Stimulated activated CD4-positive, alpha-beta T cell treated with anti-CD3 and anti-CD28 coated beads, Interleukin-4, amount 100 ng/mL, for 48 hours (primary cell): ENCODE data around the gene LTF.

Source experiments
- DNase-seq, 2 donors: peaks; one replicate each; pipeline ENCODE4 v3.0.0-alpha.2; 2020; ENCODE audit warnings: low read depth in 2 of 2

LTF gene

DNA sequence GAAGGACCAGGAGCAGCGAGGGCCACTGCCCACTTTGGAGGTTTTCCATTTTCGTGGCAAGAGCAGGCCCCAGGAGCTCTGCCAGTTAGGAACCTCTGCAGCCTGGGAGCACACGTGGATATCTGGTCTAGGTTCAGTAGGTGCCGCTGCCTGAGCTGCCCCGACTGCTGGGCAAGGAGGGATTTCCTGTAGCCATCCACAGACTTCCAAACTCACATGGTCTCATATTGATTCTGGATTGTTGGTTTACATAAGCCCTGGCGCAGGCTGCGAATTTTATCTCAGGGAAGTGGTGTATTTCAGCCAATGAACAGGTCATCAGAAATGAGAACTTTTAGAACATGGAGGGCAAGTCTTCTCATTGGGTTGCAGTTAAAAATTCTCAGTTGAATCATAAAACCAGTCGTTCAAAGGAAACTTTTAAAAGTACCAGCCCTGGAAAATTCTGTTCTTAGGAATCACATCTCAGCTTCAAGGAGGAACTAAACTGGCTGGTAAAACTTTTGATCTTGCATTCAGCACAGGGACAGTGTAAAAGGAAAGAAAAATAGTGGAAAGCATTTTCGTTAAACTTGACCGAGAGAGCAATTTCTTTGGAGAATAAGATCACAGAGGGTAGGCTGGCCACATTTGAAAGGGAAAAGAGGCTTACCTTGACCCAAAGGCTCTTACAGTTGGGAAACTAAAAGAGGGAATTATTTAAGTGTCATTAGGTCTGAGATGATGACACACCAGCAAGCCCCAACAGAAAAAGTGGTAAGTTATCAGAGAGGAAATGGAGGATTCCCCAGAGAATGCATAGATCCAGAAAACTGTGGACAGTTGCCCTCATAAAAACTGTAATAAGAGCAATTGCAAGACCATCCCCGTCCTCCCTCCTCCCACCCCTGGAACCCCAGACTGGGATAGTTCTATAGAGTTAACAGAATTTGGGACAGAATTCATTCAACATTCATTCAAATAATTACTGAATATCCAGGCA is 26.7 kb upstream of the LTF start:
- DNase-seq = no peak

- DNase-seq = no peak
Observed at GRCh38 chr3:46490338-46491084, 25.8 kb upstream of the LTF start.

GRCh38 chr3:46489875-46490274 is 25.2 kb upstream of the LTF start:
- no peak for DNase-seq

- no peak for DNase-seq
Observed at GRCh38 chr3:46489381-46489780, 24.7 kb upstream of the LTF start.

DNA sequence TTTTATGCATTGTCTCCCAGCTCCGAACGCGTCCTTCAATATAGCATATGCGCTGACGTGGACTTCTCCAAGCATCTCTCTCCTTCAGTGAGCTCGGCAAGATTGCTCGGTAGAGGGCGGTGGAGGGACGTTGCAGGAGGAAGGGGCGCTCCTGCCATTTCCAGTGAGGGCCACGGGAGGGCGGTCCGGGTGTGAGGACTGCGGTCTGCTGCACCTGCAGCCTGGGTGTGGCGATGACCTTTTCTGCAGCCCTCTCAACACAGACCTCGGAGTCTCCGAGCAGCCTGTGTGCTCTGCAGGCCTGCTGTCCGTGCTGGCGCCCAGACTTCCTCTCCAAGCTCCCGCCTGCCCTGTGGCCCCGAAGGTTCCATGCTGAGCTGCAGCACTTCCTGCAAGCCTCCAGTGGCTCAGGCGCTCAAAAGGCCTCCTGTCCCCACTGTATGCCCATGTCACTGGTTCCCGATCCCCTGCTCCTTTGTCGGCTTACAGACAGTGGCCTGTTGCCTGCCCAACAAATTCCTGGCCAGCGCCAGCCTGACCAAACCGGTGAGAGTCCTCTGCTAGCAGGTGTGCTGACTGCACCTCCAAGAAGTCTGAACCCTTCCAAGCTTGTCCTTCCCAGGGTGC is 24.1 kb upstream of the LTF start:
- DNase-seq = peak; percentile 93

- no peak for DNase-seq
Observed at GRCh38 chr3:46485779-46486175, 21.1 kb upstream of the LTF start.

GRCh38 chr3:46484911-46485778 is 20.4 kb upstream of the LTF start:
- no peak for DNase-seq

DNA sequence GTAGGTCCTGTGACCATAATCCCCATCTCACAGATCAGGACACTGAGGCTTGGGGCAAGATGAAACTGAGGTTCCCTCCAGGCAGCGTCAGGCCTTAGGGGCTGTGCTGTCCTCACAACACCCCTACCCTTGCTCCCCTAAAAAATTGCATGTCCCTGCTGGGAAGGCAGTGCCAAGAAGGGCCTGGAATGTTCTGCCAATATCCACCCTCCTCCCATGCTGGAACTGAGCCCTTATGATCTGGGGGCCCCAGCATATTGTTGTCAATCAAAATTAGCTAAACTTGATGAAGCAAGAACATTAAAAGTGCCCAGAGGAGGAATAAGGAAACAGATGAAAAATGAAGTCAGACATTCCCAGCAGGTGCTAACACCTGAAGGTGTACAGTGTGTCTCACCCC is 19.7 kb upstream of the LTF start:
- no peak for DNase-seq

- DNase-seq = no peak
Observed at GRCh38 chr3:46483825-46484224, 19.1 kb upstream of the LTF start.

DNA sequence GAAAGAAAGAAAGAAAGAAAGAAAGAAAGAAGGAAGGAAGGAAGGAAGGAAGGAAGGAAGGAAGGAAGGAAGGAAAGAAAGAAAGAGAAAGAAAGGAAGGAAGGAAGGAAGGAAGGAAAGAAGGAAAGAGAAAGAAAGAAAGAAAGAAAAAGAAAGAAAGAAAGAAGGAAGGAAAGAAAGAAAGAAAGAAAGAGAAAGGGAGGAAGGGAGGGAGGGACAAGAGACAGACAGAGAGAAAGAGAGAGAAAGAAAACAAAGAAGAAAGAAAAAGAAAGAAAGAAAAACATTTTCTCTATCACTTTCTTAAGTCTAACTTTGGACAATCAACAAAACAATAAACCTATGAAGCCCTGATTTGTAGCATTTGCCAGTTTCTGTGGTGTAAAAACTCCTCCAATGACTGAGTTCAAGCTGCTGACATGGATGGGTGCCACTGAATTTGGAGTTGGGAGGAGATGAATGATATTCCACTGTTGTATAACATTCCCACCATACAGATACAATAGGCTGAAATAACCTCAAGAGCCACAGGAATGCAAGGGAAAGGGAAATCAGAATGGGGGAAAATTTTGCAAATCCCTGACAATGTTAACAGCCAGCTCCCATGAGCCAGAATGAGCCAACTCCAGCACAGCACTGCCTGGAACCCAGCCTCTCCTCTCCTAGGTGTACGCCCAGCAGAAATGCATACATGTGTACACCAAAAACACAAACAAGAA is 18.1 kb upstream of the LTF start:
- DNase-seq = no peak

GRCh38 chr3:46481636-46482035 is 16.9 kb upstream of the LTF start:
- no peak for DNase-seq

- no peak for DNase-seq
Observed at GRCh38 chr3:46480491-46481195, 15.9 kb upstream of the LTF start.

DNA sequence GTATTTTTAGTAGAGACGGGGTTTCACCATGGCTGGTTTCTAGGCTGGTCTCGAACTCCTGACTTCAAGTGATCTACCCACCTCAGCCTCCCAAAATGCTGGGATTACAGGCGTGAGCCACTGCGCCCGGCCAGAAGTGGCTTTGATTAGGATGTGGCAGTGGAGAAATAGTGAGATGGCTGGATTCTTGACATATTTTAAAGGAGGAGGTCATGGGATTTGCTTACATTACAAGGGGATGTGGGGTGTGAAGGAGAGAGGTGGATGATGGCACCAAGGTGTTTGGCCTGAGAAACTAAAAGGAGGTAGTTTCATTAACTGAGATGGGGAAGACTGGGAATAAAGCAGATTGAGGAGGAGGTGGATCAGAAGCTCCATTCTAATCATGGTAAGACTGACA is 15.0 kb upstream of the LTF start:
- no peak for DNase-seq

DNA sequence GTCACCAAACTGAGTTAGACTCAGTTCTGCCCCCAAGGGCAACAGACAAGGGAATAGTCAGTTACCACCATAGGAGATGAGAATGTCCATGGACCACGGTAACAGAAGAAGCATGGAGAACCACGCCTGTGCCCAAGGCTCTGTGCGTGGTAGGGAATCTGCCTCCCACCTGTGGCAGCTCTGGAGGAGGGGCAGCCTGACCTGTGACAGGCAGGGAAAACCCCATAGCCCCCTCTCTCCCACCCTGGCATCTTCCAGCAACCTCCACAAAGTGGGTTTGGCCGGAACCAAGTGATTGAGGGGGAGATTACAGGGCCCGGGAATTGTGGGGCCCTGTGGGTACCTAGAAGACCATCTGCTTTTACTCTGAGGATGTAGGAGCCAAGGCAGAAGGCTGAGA is 14.3 kb upstream of the LTF start:
- DNase-seq = no peak

DNA sequence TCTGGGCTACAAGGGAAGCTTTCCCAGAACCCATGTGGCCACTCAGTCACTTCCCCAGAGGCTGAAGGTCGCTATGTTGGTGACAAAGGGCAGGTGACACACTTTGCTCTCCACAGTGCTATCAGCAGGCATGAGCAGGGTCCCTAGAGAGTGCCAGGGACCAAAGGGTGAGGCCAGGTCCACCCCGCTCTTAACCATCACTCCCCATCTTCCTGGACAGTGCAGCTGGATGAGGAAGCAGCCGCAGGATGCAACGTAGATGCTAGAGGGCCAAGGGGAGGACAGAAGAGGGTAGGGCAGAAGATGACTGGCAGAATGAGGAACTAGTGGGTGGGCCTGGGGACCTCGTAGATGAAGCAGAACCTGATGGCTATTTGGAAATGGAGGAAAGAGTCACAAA is 13.6 kb upstream of the LTF start:
- DNase-seq = no peak

DNA sequence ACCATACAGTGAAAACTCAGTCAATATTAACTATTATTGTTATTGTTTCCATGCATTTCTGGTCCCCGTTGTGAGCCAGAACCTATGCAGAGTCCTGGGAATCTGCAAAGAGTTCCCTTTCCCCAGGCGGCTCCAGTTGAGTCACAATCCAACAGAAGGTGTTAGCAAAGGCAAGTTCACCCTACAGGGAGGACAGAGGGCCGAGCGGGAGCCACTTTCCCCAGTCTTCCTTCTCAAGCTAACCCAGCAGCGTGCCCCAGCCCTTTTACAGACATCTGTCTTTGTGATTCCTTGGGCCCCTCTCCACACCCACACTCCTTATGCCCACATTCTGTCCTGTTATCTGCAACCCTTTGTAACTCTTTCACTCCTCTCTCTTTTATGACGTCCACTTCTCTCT is 13.1 kb upstream of the LTF start:
- DNase-seq = no peak

GRCh38 chr3:46477145-46477544 is 12.4 kb upstream of the LTF start:
- DNase-seq = no peak

- no peak for DNase-seq
Observed at GRCh38 chr3:46472736-46473135, 8.0 kb upstream of the LTF start.

DNA sequence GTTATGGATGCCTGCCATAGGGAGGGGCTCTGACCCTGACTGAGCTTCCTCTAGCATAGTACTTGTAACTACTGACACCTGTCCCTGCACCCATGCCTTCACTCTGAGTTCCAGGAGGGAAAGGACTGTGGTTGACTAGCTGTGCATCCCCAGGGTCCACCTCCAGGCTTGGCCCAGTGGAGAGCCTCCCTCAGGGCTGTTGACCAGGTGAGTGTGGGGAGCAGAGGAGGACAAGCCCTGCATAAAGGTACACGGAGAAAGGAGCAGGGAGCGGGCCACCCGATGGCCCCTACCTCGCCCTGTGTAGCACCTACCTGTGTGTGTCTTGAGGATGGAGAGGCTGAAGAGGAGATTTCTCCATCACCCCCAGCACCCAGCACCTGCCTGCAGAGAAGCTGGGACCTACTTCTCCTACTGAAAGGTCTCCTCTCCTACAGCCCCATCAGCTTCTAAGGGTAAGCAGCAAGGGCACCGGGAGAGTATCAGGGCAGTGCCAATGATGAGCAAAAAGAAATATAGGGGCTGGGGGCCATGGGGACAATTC is 6.7 kb upstream of the LTF start:
- DNase-seq = no peak

DNA sequence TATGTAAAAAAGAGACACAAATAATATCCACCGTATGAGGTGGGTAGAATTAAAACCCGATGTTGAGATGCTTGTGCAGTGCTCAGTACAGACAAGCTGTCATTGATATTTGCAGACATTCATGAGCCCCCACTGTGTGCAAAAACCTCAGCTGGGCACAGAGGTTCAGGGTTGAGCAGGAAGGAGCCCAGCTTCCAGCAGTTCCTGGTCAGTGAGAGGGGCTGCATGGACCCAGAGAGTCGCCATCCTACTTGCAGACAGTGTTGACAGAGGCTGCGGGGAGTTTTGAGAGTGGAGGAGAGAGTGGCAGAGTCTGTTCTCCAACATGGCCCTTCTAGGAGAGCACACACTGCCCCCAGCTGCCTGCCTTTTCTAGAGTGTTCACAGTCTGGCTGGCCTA is 6.1 kb upstream of the LTF start:
- DNase-seq = no peak
